ENCODE measurements around the gene RAB6A.
"Not testable (repeated sequence)": the region's sequence is repeated elsewhere in the genome, so short reads cannot be mapped to it uniquely, and the experiment has no call there.

DNA sequence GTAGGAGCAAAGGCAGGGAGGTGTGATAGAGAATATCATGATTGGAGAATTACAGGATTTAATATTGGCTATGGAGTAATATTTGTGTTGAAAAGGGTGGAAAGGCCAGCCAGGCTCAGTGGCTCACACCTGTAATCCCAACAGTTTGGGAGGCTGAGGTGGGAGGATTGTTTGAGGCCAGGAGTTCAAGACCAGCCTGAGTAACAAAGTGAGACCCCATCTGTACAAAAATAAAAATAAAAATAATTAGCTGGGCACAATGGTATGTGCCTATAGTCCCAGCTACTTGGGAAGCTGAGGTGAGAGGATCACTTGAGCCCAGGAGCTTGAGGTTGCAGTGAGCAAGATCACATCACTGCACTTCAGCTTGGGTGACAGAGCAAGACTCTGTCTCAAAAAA lies 24.6 kb upstream of the RAB6A start:
- not testable (repeated sequence) for TF ChIP-seq POLR2AphosphoS5, POLR2A (IDR thresholded peaks at IDR 0.05)

Data from sigmoid colon (tissue), 4 donors.